GM12878 (cell line): ENCODE data around the gene TMEM163. TPM values are rescaled to one million over a fixed set of nuclear protein-coding genes. Genes with fewer than 3 reads are reported as not detected.
A peak's percentile ranks its signal among the peaks of the same experiment; 100 is the strongest.

ENCODE experiments used
- ATAC-seq: fragments of 200-7000 bp; cut with Tn5 transposase; 3 replicates; pipeline ENCODE4 v1.9.1; 2020; ENCODE audit warnings: mild to moderate bottlenecking, moderate library complexity
- BruUV-seq: library from RNA; stranded (reverse); fragments of 400-500 nt; replicated peaks from 2 replicates; lab custom pipeline; 2021; lab: Mats Ljungman, UMichigan
- CTCF ChIA-PET: fragments of 300-600 bp; sonication (Branson Sonifier 250); formaldehyde crosslinking; extraction: SDS; loops from one replicate; lab custom pipeline; 2021; ENCODE audit warnings: inconsistent platforms; lab: Yijun Ruan, JAX
- POLR2A ChIA-PET: fragments of 350-600 bp; formaldehyde crosslinking; extraction: SDS; loops from one replicate; lab custom pipeline; 2021; ENCODE audit warnings: inconsistent platforms; lab: Charles Lee
- RAD21 ChIA-PET: fragments of 300-600 bp; sonication (Branson Sonifier 250); formaldehyde crosslinking; loops from one replicate; lab custom pipeline; 2023; ENCODE audit warnings: antibody characterized with exemption; ENCODE audit not compliant: unreplicated experiment; lab: Charles Lee
- SMC1A ChIA-PET: fragments of 300-600 bp; sonication (Branson Sonifier 250); formaldehyde crosslinking; loops from one replicate; lab custom pipeline; 2023; ENCODE audit not compliant: unreplicated experiment, uncharacterized antibody; lab: Charles Lee
- DNase-seq: peaks from one replicate; pipeline ENCODE4 v3.0.0-alpha.2; 2011; ENCODE audit warnings: low read depth, low spot score
- FAIRE-seq: peaks from 3 replicates; lab custom pipeline; 2011; peaks lifted over from hg19 to GRCh38; lab: Jason Lieb, UNC
- H2AFZ ChIP-seq: 2 replicates; pipeline ENCODE4 v1.6.0; 2011; ENCODE audit warnings: low read depth, low read length, control low read depth; ENCODE audit not compliant: control insufficient read depth
- H3K27ac ChIP-seq: 2 replicates; pipeline ENCODE4 v1.5.1; 2011; ENCODE audit warnings: control low read depth; ENCODE audit not compliant: control insufficient read depth, insufficient read depth
- H3K27me3 ChIP-seq, 2 experiments: replicated peaks in 1 of 2; 2 replicates each; pipeline versions ENCODE4 v1.6.0 to v1.6.1; 2011; ENCODE audit warnings: low read length in 1 of 2; ENCODE audit not compliant: control insufficient read depth in 2 of 2, insufficient read depth in 2 of 2
- H3K36me3 ChIP-seq, 2 experiments: 2 replicates each; pipeline ENCODE4 v1.5.1; 2011; ENCODE audit warnings: low read length in 1 of 2; ENCODE audit not compliant: control insufficient read depth in 2 of 2, insufficient read depth in 2 of 2
- H3K4me1 ChIP-seq: 2 replicates; pipeline ENCODE4 v1.6.1; 2011; ENCODE audit warnings: mild to moderate bottlenecking, low read length, moderate library complexity, mixed read lengths; ENCODE audit not compliant: control insufficient read depth, insufficient read depth
- H3K4me2 ChIP-seq: 2 replicates; pipeline ENCODE4 v1.6.0; 2011; ENCODE audit warnings: control low read depth; ENCODE audit not compliant: control insufficient read depth, insufficient read depth
- H3K4me3 ChIP-seq: fragments of 200-600 bp; sonication (generic); 2 replicates; pipeline ENCODE4 v1.5.1; 2016
- H3K79me2 ChIP-seq: 2 replicates; pipeline ENCODE4 v1.6.0; 2011; ENCODE audit warnings: low read length; ENCODE audit not compliant: control insufficient read depth, insufficient read depth
- H3K9ac ChIP-seq: 2 replicates; pipeline ENCODE4 v1.8.0; 2011; ENCODE audit warnings: low read length, control low read depth, mixed read lengths; ENCODE audit not compliant: control insufficient read depth, insufficient read depth
- H3K9me3 ChIP-seq: replicated peaks from 3 replicates; pipeline ENCODE4 v1.5.1; 2011; ENCODE audit warnings: mild to moderate bottlenecking, low read length; ENCODE audit not compliant: control insufficient read depth, insufficient read depth
- H4K20me1 ChIP-seq: 2 replicates; pipeline ENCODE4 v1.6.0; 2011; ENCODE audit not compliant: control insufficient read depth, insufficient read depth
- E2F4 ChIP-seq: IDR thresholded peaks from 2 replicates; pipeline ENCODE4 v1.6.1; 2012; ENCODE audit warnings: low read depth, low read length, improper control_type of control experiment
- POLR2AphosphoS5 ChIP-seq: IDR thresholded peaks from 2 replicates; pipeline ENCODE4 v1.6.1; 2011; ENCODE audit warnings: mild to moderate bottlenecking, low read length, inconsistent platforms
- RELB ChIP-seq: fragments of 450-650 bp; IDR thresholded peaks from 2 replicates; pipeline ENCODE4 v1.6.1; 2017; ENCODE audit warnings: low read depth, mild to moderate bottlenecking, moderate library complexity
- SUZ12 ChIP-seq: fragments of 200-600 bp; sonication (generic); IDR thresholded peaks from one replicate; pipeline ENCODE4 v1.6.1; 2018; ENCODE audit warnings: antibody characterized with exemption, mild to moderate bottlenecking; ENCODE audit not compliant: unreplicated experiment
- TAF1 ChIP-seq: IDR thresholded peaks from 2 replicates; pipeline ENCODE4 v1.6.1; 2011; ENCODE audit warnings: mild to moderate bottlenecking, low read depth, low read length, borderline replicate concordance
- TBL1XR1 ChIP-seq: IDR thresholded peaks from 2 replicates; pipeline ENCODE4 v1.6.1; 2012; ENCODE audit warnings: low read depth, low read length, improper control_type of control experiment
- ZNF207 ChIP-seq: fragments of 450-650 bp; IDR thresholded peaks from 2 replicates; pipeline ENCODE4 v1.6.1; 2014; ENCODE audit warnings: antibody characterized with exemption, mild to moderate bottlenecking, borderline replicate concordance
- WGBS: methylation state at CpG from one replicate; pipeline ENCODE4 v1.1.6; 2016; ENCODE audit warnings: low lambda C conversion rate; ENCODE audit not compliant: insufficient replicate concordance, insufficient coverage; ENCODE audit errors: missing lambda C conversion rate; 5-methylcytosine and 5-hydroxymethylcytosine counted together
- in situ Hi-C: fragments of 300-500 bp; cut with MboI; formaldehyde crosslinking; loops from 9 replicates; pipeline ENCODE4 v1.14.3; 2018; ENCODE audit warnings: mixed read lengths
- intact Hi-C: fragments of 100-400 bp; cut with micrococcal nuclease; formaldehyde crosslinking; loops from one replicate; pipeline ENCODE4 v1.14.2; 2022; ENCODE audit not compliant: unreplicated experiment
- polyA plus RNA-seq, 11 experiments: library from polyadenylated mRNA; depleted of rRNA in 4 of 11; unstranded in 6 of 11; stranded (reverse) in 5 of 11; fragments of >200 nt; fragmentation: Nextera tagmentation in 4 of 11; fragmentation: Illumina TruSeq in 1 of 11; extraction: Ambion mirVana in 4 of 11; extraction: Trizol in 1 of 11; gene quantifications; 1 replicate in 1 of 11; 2 replicates in 10 of 11; pipeline versions ENCODE4 v1.2.1 to v1.2.3, GENCODE V29; 2011 to 2016; ENCODE audit warnings: inconsistent platforms in 2 of 11, missing spikeins in 2 of 11, low read depth in 1 of 11
- total RNA-seq, 4 experiments: library from RNA; depleted of rRNA in 3 of 4; stranded (reverse); fragments of >200 nt in 3 of 4; fragmentation: Illumina TruSeq in 1 of 4; extraction: Trizol in 1 of 4; gene quantifications; 2 replicates each; pipeline versions ENCODE4 v1.2.1 to v1.2.3, GENCODE V29; 2013 to 2021

Gene TMEM163
- total and polyA plus RNA-seq, 10 of the 15 experiments (the other 5 are each of a cell fraction or from before 2014, with no cell fraction given), result 0.05 to 0.11 (median 0.07) TPM; not detected in 4

- FAIRE-seq, result no peak
- Histone ChIP-seq H3K4me1 (peaks cover 52% of the 10 kb centered on the region), H3K9me3 (no peaks in the 10 kb centered on the region), H3K27ac (no peak overlapping the region), H3K36me3 (no peaks in the 10 kb centered on the region), H2AFZ (no peak overlapping the region), H4K20me1 (no peaks in the 10 kb centered on the region; the same call in 1 of the 2 replicates), H3K4me2 (peak overlapping the region; percentile 62), H3K79me2 (no peaks in the 10 kb centered on the region), H3K4me3 (no peak overlapping the region), H3K27me3 (no peaks in the 10 kb centered on the region; a peak in 1 of 4 replicates), H3K9ac (no peak overlapping the region)
- BruUV-seq, result no TSS peak
- SMC1A ChIA-PET, result no interaction called here
- POLR2A ChIA-PET, result no interaction called here
- DNase-seq, result no peak
- in situ Hi-C loops (no loop called here), intact Hi-C loops (loop anchor here (5.0 kb wide), 2 partner anchors 91 to 114 kb away; no protein-coding TSS in a partner anchor)
- WGBS, result 46% methylated on average over 3 of the region's 3 CpGs
- CTCF ChIA-PET, result interaction anchor here (1.3 kb wide), 1 partner anchor 59 kb away, joined by 3 read pairs; no protein-coding TSS in a partner anchor
- ATAC-seq, result no peak
- no peak for TF ChIP-seq E2F4
- no peak for TF ChIP-seq TAF1
- TF ChIP-seq SUZ12, result no peak
- no peak for TF ChIP-seq TBL1XR1
- no peak for TF ChIP-seq POLR2AphosphoS5
- TF ChIP-seq RELB, result 0 out of 2 replicates have a peak, but pooled peaks have one; percentile 23
- TF ChIP-seq ZNF207, result no peak
- RAD21 ChIA-PET, result no interaction called here
Observed at GRCh38 chr2:134736167-134736880, 17.5 kb upstream of the TMEM163 start.
